Fibroblast of lung (primary cell): ENCODE results near the gene MTURN.

ENCODE experiments used
- CTCF ChIP-seq, 2 donors: IDR thresholded peaks in 1 of 2; conservative IDR thresholded peaks in 1 of 2; 1 replicate in 1 of 2; 2 replicates in 1 of 2; pipeline ENCODE4 v1.5.1; 2011 to 2012; ENCODE audit warnings: low read length in 2 of 2, control low read depth in 1 of 2, inconsistent platforms in 1 of 2, low read depth in 1 of 2, mild to moderate bottlenecking in 1 of 2
- EZH2 ChIP-seq: IDR thresholded peaks from 2 replicates; pipeline ENCODE4 v1.5.1; 2012; ENCODE audit warnings: low read length, control low read depth, mild to moderate bottlenecking; ENCODE audit errors: missing control alignments

GRCh38 chr7:30148951-30149459 is 14.2 kb downstream of the MTURN start:
- TF ChIP-seq CTCF (conservative IDR thresholded peaks at IDR 0.05 in 1 of 2, IDR thresholded peaks at IDR 0.05 in 1 of 2; ENCODE audit: low read depth in 1 of 2, low read length in 2 of 2) (no peak), EZH2 (no peak)
